MV-4-11 (cell line): ENCODE data around the gene DNASE2.
"Not testable (repeated sequence)": the region's sequence is repeated elsewhere in the genome, so short reads cannot be mapped to it uniquely, and the experiment has no call there.

Experiments used
- DNase-seq: peaks from one replicate; lab custom pipeline; 2025; lab: John Stamatoyannopoulos, UW

DNASE2 gene

GRCh38 chr19:12881172-12881808 is at the start of gene DNASE2:
Gene DNASE2, minus strand, starts transcription at chr19:12881449. Its CDS starts 74 bp downstream, at chr19:12881375.
- DNase-seq, result peak; percentile 99

GRCh38 chr19:12930002-12930645 is 48.9 kb upstream of the DNASE2 start:
- DNase-seq, result peak; percentile 15

DNA sequence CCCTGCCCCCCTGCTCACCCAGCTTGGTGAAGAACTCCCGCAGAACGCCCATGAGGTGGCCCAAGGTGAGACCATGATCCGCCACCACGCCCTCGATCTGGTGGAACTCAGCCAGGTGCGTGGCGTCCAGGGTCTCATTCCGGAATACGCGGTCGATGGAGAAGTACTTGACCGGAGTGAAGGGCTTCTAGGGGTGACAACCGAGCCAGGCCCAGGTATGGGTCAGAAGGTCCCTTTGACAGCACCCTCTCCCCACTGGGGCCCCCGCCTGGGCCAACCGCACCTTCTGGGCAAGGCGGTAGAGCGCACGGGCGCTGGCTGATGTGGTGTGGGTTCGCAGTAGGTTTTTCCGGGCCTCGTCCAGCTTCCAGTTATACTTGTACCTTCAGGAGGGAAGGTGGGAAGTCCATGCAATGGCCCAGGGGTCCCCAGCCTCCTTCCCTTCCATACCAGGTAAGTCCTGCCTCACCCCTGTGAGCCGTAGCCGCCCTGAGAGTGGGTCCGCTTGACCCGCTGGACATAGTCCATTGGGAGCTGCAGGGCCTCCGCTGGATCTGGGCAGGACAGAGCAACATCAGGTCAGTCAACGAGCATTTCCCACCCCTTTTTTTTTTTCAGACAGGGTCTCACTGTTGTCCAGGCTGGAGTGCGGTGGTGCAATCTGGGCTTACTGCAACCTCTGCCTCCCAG is 43.5 kb upstream of the DNASE2 start:
- no peak for DNase-seq

GRCh38 chr19:12922959-12923358 is 41.7 kb upstream of the DNASE2 start:
- no peak for DNase-seq

GRCh38 chr19:12921047-12921446 is 39.8 kb upstream of the DNASE2 start:
- DNase-seq, result no peak

DNA sequence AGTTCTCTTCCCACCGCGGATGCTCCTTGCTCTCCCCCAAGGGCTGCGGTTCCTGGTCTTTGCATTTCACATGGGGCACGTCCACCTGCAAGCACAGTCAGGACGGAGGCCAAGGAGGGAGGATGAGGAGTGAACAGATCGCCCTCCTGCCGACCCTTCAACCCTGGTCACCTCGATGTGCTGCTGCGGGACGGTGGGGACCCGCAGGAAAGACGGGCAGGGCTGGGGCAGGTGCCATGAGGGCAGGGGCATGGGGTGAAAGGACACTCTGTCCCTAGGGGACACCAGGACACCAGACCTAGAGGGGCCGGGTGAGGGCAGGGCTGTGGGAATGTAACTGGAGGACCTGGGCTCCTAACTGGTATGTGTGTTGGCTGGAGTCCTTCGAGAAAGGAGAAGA is 37.0 kb upstream of the DNASE2 start:
- no peak for DNase-seq

DNA sequence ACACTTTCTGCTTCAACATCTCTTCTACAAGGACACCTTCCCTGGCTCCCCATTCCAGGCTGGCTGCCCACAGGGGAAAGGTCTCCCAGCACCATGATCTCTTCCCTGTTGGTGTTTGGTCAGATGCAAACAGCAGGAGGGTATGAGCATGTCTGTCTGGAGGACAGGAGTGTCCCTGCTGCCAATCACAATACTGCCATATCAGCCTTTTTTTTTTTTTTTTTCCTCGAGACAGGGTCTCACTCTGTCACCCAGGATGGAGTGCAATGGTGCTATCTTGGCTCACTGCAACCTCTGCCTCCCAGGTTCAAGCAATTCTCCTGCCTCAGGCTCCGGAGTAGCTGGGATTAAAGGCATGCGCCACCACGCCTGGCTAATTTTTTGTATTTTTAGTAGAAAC is 34.6 kb upstream of the DNASE2 start:
- not testable (repeated sequence) for DNase-seq

DNA sequence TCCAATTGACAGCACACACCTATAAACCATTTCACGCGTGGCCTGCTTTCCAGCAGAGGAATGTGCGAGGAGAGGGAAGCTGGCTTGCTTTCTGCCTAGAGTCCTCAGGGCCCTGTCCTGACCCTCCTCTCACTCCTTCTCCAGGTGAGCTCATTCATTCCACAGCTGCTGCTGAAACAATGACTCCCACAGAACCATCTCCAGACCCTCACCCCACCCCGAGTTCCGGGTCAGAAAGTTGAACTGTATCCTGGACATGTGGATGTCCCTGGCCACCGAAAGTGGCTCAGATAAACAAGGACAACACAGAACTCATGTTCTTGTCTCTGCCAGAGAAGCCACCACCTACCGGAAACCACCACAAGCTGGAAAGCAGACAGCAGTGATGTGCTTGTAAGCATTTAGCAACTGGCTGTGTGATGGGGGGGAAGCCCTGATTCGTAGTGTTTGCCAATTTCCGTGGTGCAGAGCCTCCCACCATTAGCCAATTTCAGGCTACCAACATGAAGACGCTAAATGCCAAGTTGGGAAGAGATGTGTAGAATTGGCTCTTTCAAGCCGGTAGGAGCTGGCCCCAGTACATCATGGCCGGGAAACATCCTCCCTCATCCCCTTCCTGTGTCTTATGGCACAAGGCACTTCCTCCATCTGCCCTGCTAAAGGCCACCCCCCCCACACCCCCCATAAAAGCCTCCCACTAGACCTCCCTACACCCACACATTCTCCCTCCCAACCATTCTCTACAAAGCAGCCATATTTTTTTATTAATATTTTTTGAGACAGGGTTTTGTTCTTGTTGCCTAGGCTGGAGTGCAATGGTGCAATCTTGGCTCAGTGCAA is 32.8 kb upstream of the DNASE2 start:
- DNase-seq, result peak; percentile 92

DNA sequence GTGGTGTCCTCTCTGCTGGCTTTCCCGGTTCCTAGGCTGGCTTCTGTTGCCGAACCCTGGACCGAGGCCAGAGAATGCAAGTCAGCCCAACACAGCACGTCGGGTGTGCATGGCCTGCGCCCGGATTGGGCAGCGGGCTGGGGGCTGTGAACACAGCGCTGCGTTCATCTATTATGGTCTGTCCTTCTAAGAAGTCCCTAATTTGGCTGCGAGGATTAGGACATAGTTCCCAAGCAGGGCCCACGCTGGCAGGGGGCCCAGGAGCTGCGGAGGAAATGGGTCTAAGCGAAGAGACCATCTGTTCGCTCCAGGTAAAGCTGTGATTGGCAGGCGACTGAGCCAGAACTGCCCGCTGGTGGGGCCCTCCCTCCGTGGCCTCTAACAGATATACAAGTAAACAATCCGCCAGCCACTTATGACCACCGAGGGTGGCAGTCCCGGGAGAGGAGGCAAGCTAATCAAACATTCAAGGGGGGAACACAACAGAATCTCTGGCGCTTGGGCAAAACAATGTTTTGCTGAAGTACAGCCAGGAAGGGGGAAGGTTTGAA is 31.8 kb upstream of the DNASE2 start:
- DNase-seq, result no peak

GRCh38 chr19:12912571-12912970 is 31.3 kb upstream of the DNASE2 start:
- no peak for DNase-seq

DNA sequence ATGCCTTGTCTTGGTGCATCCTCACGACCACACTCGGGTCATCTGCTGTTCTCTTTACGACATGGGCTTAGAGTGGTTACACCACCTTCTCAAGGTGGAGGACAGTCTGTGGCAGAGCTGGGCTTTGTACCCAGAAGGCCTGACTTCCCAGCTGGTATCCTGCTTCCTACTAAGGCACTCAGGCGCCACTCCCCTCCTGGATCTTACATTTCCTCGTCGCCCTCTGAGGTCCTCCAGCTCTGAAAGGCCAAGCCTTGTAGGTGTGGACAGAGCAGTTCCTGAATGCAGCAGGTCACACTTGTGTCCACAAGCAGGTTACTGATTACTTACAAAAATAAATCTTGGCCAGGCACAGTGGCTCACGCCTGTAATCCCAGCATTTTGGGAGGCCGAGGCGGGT is 25.9 kb upstream of the DNASE2 start:
- no peak for DNase-seq

DNA sequence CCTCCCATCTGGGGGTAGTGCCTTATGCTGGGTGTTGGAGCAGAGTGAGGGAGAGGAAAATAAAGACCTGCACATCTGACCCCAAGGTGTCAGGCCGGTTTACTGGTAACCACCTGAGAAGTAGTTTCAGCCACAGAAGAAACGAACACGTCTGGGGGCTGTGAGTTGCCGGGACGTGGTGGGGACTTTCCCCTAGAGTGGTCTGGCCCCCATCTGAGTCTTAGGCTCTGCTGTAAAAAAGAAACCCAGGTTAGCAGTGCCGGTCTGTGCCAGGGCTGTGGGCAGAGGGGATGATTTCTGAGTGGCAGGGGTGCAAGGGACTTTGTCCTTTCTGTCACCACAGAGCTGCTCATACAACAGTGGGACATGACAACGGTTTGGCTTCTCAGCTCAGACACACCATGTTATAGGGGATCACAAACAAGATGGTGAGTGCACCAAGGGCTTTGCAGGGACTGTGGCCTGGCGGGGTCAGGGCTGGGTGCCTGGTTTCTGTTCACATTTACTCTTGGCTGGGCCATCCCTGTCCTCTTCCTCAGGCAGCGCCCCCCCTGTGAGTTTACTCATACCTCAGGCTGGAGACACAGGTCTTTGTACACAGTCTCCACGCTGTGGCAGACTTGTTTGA is 18.8 kb upstream of the DNASE2 start:
- DNase-seq, result no peak

DNA sequence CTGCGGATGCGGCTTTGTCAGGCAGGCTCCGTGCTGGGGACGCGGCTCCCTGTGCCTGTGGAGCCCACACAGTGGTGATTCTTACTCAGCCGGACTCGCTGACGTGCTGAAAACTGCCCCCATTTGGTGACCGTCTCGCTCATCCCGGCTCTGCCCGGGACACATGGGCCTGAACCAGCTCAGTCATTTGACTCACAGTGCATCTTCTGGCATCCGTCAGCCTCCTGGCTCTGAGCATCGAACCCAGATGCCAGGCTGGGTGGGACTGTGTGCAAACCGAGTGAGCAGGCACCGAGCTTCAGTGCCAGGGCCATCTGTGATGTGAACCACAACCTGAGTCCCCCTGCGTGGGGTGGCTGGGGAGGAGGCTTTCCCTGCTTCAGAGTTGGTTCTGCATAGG is 15.2 kb upstream of the DNASE2 start:
- DNase-seq, result no peak

DNA sequence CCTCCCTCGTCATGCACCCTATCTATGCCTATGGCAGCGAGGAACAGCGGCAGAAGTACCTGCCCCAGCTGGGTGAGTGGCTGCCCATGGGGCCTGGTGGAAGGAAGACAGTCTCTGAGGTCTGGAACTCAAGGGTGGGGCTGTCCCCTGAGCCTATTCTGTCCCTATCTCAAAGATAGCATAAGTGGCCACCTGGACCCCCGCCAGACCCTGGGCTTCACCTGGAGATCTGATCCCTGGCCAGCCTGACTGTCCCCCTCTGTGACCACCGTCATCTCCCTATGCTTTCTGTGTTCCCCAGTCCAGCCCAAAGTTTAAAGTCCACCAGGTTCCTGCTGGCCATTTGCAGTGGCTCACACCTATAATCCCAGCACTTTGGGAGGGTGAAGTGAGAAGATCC is 12.3 kb upstream of the DNASE2 start:
- no peak for DNase-seq

- DNase-seq, result no peak
Measured at GRCh38 chr19:12891553-12892021, 10.3 kb upstream of the DNASE2 start.

DNA sequence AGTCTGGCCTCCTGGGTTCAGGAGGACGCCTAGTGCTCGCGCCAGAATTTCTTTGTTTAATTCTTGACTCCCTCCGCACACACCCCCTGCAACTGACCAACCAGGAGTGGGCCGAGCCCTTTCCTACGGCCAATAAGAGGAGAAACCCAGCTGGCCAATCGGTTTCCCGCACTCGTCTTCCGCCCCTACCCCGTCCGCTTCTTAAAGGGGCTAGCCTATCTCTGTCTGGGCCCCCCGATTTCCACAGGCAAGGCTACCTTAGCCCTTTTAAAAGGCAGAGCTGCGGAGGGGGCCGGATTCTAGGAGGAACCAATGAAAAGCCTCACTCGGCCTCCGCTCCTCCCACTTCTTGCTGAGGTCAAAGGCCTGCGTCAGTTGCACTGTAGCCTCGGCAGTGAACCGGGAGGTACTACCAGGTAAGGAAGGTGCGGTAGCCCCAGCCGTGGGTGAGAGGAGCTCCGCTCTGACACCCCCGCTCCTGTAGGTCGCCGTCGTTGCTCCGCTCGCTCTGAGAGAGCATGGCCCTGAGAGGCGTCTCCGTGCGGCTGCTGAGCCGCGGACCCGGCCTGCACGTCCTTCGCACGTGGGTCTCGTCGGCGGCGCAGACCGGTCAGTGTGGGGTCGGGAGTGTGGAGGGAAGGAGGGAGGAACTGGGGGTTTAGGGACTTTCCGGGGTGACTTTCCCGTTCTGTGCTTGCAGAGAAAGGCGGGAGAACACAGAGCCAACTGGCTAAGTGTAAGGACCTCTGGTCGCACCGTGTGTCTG is 9.7 kb upstream of the DNASE2 start, which contains the start of gene GCDH:
Gene GCDH (plus strand): TSS at position 374 of the 766 bp plus-strand sequence. CDS start 145 bp downstream, at position 519.
- DNase-seq, result peak; percentile 100

DNA sequence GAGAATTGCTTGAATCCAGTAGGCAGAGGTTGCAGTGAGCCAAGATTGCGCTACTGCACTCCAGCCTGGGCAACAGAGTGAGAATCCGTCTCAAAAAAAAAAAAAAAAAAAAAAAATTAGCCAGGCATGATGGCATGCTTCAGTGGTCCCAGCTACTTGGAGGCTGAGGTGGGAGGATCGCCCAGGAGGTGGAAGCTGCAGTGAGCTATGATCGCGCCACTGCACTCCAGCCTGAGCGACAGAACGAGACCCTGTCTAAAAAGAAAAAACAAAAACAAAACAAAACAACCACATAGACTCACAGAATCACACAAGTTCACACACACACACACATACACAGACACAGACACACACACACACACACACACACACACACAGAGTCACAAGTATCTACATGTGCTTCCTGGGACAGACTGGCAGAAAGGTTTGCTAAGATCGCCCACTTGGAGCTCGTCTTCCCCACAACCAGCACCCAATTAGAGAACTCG is 9.1 kb upstream of the DNASE2 start:
- DNase-seq, result not testable (repeated sequence)

GRCh38 chr19:12888006-12888603 is 6.9 kb upstream of the DNASE2 start:
- DNase-seq, result no peak

- DNase-seq, result no peak
Measured at GRCh38 chr19:12886969-12887747, 5.9 kb upstream of the DNASE2 start, which contains the start of gene KLF1. Gene KLF1, minus strand, starts transcription at chr19:12887201. Its CDS starts 61 bp downstream, at chr19:12887140.
